Measurements from ENCODE around the gene MXD1. TPM values are rescaled to one million over a fixed set of nuclear protein-coding genes. Genes with fewer than 3 reads are reported as not detected.

The MXD1 gene
- total and polyA plus RNA-seq, 9 of the 15 experiments (the other 6 are each of a cell fraction or from before 2014, with no cell fraction given): 6.7 to 35.9 (median 11.0) TPM

DNA sequence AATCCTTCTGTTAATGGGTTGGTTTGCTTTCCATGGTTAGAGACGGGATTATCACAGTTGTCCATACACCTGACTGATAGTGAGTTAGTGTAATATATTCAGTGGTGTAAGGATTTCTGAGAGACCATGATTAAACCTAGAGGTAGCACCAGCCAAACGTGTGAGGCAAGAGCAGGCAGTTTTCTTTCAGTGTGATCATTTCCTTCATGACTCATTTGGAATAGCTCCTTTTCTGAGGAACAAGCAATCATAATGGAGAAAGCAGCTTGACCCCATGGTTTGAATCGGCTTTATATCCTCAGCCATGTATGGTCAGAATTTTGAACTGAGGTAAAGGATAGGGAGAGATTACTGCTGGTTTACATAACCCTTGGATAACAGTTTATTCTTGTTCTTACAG lies 2.9 kb downstream of the MXD1 start (continued):
- TF ChIP-seq CEBPG (CRISPR knock-in tag; IDR thresholded peaks at IDR 0.05) (peak; percentile 53; the same call in 1 of the 2 replicates), CEBPG (tag; conservative IDR thresholded peaks at IDR 0.05 in 1 of 2, IDR thresholded peaks at IDR 0.05 in 1 of 2) (peak; percentile 43 to 87; a peak in 3 of 4 replicates), ARID1B (IDR thresholded peaks at IDR 0.05) (peak; percentile 26; the same call in 1 of the 2 replicates), TEAD1 (CRISPR knock-in tag; IDR thresholded peaks at IDR 0.05) (no peak), ZNF175 (CRISPR knock-in tag; IDR thresholded peaks at IDR 0.05; ENCODE audit: low read depth) (peak; percentile 57), IRF9 (tag; IDR thresholded peaks at IDR 0.05) (peak; percentile 48; the same call in 1 of the 2 replicates), NFXL1 (CRISPR knock-in tag; IDR thresholded peaks at IDR 0.05) (0 out of 2 replicates have a peak, but pooled peaks have one; percentile 27), ATF3 (IDR thresholded peaks at IDR 0.05) (peak; percentile 76), ATF3 (CRISPR knock-in tag; conservative IDR thresholded peaks at IDR 0.05) (no peak), JUN (IDR thresholded peaks at IDR 0.05; ENCODE audit: borderline replicate concordance, low read depth, low read length) (peak; percentile 53; the same call in 1 of the 2 replicates), JUN (CRISPR knock-in tag; IDR thresholded peaks at IDR 0.05; ENCODE audit: borderline replicate concordance) (no peak)

All from K562 (cell line).